Measurements from ENCODE around the gene KRTAP5-3. TPM values are rescaled to one million over a fixed set of nuclear protein-coding genes. Genes with fewer than 3 reads are reported as not detected.

KRTAP5-3 gene
- total RNA-seq, 4 donors from 2014 or later = not detected

- no peak for DNase-seq (ENCODE audit: low spot score)
- no peak for TF ChIP-seq CTCF (IDR thresholded peaks at IDR 0.05)
- ATAC-seq (ENCODE audit: low FRiP score) = no peak
Measured at GRCh38 chr11:1566381-1567051, 41.7 kb downstream of the KRTAP5-3 start.

GRCh38 chr11:1565904-1566247 is 42.4 kb downstream of the KRTAP5-3 start:
- no peak for ATAC-seq (ENCODE audit: low FRiP score)
- no peak for TF ChIP-seq CTCF (IDR thresholded peaks at IDR 0.05)
- no peak for DNase-seq (ENCODE audit: low spot score)

GRCh38 chr11:1565173-1565903 is 42.9 kb downstream of the KRTAP5-3 start:
- TF ChIP-seq CTCF (IDR thresholded peaks at IDR 0.05) = no peak
- ATAC-seq (ENCODE audit: low FRiP score) (no peak), DNase-seq (ENCODE audit: low spot score) (no peak)

- ATAC-seq (ENCODE audit: low FRiP score) (no peak), DNase-seq (ENCODE audit: low spot score) (no peak)
- no peak for TF ChIP-seq CTCF (IDR thresholded peaks at IDR 0.05)
Measured at GRCh38 chr11:1564535-1565172, 43.6 kb downstream of the KRTAP5-3 start.

GRCh38 chr11:1563697-1564534 is 44.3 kb downstream of the KRTAP5-3 start:
- ATAC-seq (ENCODE audit: low FRiP score) = no peak
- DNase-seq (ENCODE audit: low spot score) = no peak
- TF ChIP-seq CTCF (IDR thresholded peaks at IDR 0.05) = no peak

- DNase-seq (ENCODE audit: low spot score) (no peak), ATAC-seq (ENCODE audit: low FRiP score) (no peak)
- TF ChIP-seq CTCF (IDR thresholded peaks at IDR 0.05) = no peak
Measured at GRCh38 chr11:1563149-1563638, 45.1 kb downstream of the KRTAP5-3 start.
